K562 (cell line): ENCODE results near the gene SLC17A4. TPM values are rescaled to one million over a fixed set of nuclear protein-coding genes. Genes with fewer than 3 reads are reported as not detected.

Experiments
- HNRNPUL1 ChIP-seq: fragments of 200-400 bp; formaldehyde crosslinking; IDR thresholded peaks from 2 replicates; pipeline ENCODE4 v1.6.1; 2017; ENCODE audit warnings: low read length
- MCM7 ChIP-seq, 2 experiments: fragments of 450-650 bp; IDR thresholded peaks; 2 replicates each; pipeline ENCODE4 v1.6.1; 2016 to 2018
- SMARCA5 ChIP-seq: fragments of 450-650 bp; IDR thresholded peaks from 2 replicates; pipeline ENCODE4 v1.6.1; 2016
- ZSCAN29 ChIP-seq: fragments of 450-650 bp; IDR thresholded peaks from 2 replicates; pipeline ENCODE4 v1.6.1; 2017
- polyA plus RNA-seq, 8 experiments: library from polyadenylated mRNA; depleted of rRNA in 4 of 8; stranded (reverse) in 5 of 8; unstranded in 3 of 8; fragments of >200 nt; fragmentation: Nextera tagmentation in 2 of 8; fragmentation: Illumina TruSeq in 1 of 8; extraction: Ambion mirVana in 2 of 8; extraction: Trizol in 1 of 8; gene quantifications; 2 replicates each; pipeline versions ENCODE4 v1.2.1 to v1.2.3, GENCODE V29; 2011 to 2014; ENCODE audit warnings: inconsistent platforms in 1 of 8, missing spikeins in 1 of 8
- total RNA-seq, 7 experiments: library from RNA; depleted of rRNA in 6 of 7; stranded (reverse); fragments of >200 nt in 6 of 7; fragmentation: Illumina TruSeq in 2 of 7; extraction: Trizol in 2 of 7; gene quantifications; 2 replicates each; pipeline versions ENCODE4 v1.2.1 to v1.2.3, GENCODE V29; 2011 to 2021; ENCODE audit warnings: low replicate concordance in 1 of 7
- TF ChIP-seq, protein P1 (sequence below): IDR thresholded peaks from 2 replicates; pipeline ENCODE4 v1.6.1; 2011; ENCODE audit warnings: borderline replicate concordance, low read depth, mild to moderate bottlenecking, moderate library complexity, low read length; ENCODE audit not compliant: insufficient read depth, poor library complexity, severe bottlenecking
- TF ChIP-seq, protein P2 (sequence below): sonication (generic); formaldehyde crosslinking; IDR thresholded peaks from 2 replicates; pipeline ENCODE4 v1.8.1; 2023; ENCODE audit warnings: mild to moderate bottlenecking, missing genetic modification reagents
- TF ChIP-seq, protein P3 (sequence below): sonication (generic); formaldehyde crosslinking; IDR thresholded peaks from 2 replicates; pipeline ENCODE4 v1.8.0; 2022; ENCODE audit warnings: missing genetic modification reagents, mild to moderate bottlenecking, moderate library complexity, borderline replicate concordance
- TF ChIP-seq, protein P4 (sequence below): sonication (generic); formaldehyde crosslinking; IDR thresholded peaks from 2 replicates; pipeline ENCODE4 v1.8.0; 2022; ENCODE audit warnings: missing genetic modification reagents, mild to moderate bottlenecking, borderline replicate concordance
- TF ChIP-seq, protein P5 (sequence below): fragments of 250-450 bp; sonication (Bioruptor Pico); IDR thresholded peaks from 2 replicates; pipeline ENCODE4 v1.8.0; 2021; ENCODE audit warnings: mild to moderate bottlenecking, moderate library complexity

SLC17A4 gene
- total and polyA plus RNA-seq, 9 of the 15 experiments (the other 6 are each of a cell fraction or from before 2014, with no cell fraction given) = not detected

DNA sequence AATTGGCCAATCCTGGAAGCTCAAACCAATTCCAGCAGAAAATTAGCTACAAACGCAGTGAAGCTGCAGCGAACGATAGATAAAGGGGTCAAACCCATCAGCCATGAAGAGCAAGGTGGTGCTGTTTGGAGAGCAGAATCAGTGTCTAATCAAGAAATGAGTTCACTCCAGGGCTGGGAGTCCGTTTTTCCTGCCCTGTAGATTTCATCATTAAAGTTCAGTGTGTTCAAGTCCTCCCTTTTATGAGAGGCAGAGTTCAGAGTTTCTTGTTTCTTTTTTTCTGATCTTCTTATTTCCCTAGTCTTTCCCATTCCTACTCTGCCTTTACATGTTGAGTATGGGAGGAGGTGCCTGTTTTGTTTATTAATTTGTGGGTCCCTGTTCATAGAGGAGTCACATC lies 46.9 kb downstream of the SLC17A4 start (continued):
- TF ChIP-seq, protein P1, sequence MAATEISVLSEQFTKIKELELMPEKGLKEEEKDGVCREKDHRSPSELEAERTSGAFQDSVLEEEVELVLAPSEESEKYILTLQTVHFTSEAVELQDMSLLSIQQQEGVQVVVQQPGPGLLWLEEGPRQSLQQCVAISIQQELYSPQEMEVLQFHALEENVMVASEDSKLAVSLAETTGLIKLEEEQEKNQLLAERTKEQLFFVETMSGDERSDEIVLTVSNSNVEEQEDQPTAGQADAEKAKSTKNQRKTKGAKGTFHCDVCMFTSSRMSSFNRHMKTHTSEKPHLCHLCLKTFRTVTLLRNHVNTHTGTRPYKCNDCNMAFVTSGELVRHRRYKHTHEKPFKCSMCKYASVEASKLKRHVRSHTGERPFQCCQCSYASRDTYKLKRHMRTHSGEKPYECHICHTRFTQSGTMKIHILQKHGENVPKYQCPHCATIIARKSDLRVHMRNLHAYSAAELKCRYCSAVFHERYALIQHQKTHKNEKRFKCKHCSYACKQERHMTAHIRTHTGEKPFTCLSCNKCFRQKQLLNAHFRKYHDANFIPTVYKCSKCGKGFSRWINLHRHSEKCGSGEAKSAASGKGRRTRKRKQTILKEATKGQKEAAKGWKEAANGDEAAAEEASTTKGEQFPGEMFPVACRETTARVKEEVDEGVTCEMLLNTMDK = no peak
- TF ChIP-seq, protein P2, sequence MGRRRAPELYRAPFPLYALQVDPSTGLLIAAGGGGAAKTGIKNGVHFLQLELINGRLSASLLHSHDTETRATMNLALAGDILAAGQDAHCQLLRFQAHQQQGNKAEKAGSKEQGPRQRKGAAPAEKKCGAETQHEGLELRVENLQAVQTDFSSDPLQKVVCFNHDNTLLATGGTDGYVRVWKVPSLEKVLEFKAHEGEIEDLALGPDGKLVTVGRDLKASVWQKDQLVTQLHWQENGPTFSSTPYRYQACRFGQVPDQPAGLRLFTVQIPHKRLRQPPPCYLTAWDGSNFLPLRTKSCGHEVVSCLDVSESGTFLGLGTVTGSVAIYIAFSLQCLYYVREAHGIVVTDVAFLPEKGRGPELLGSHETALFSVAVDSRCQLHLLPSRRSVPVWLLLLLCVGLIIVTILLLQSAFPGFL (CRISPR knock-in tag) = no peak
- TF ChIP-seq HNRNPUL1 (no peak), ZSCAN29 (no peak), SMARCA5 (no peak), MCM7 (IDR thresholded peaks at IDR 0.05) (no peak)
- TF ChIP-seq, protein P3, sequence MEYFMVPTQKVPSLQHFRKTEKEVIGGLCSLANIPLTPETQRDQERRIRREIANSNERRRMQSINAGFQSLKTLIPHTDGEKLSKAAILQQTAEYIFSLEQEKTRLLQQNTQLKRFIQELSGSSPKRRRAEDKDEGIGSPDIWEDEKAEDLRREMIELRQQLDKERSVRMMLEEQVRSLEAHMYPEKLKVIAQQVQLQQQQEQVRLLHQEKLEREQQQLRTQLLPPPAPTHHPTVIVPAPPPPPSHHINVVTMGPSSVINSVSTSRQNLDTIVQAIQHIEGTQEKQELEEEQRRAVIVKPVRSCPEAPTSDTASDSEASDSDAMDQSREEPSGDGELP (CRISPR knock-in tag) = no peak
- TF ChIP-seq, protein P4, sequence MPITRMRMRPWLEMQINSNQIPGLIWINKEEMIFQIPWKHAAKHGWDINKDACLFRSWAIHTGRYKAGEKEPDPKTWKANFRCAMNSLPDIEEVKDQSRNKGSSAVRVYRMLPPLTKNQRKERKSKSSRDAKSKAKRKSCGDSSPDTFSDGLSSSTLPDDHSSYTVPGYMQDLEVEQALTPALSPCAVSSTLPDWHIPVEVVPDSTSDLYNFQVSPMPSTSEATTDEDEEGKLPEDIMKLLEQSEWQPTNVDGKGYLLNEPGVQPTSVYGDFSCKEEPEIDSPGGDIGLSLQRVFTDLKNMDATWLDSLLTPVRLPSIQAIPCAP (CRISPR knock-in tag) = no peak
- TF ChIP-seq, protein P5, sequence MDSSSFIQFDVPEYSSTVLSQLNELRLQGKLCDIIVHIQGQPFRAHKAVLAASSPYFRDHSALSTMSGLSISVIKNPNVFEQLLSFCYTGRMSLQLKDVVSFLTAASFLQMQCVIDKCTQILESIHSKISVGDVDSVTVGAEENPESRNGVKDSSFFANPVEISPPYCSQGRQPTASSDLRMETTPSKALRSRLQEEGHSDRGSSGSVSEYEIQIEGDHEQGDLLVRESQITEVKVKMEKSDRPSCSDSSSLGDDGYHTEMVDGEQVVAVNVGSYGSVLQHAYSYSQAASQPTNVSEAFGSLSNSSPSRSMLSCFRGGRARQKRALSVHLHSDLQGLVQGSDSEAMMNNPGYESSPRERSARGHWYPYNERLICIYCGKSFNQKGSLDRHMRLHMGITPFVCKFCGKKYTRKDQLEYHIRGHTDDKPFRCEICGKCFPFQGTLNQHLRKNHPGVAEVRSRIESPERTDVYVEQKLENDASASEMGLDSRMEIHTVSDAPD = no peak
